ENCODE data around the gene RASAL2. TPM values are rescaled to one million over a fixed set of nuclear protein-coding genes. Genes with fewer than 3 reads are reported as not detected.

RASAL2 gene
- total and polyA plus RNA-seq, 2 of the 13 experiments (the other 11 are each of a cell fraction or from before 2014, with no cell fraction given): 5.4 to 5.9 TPM

DNA sequence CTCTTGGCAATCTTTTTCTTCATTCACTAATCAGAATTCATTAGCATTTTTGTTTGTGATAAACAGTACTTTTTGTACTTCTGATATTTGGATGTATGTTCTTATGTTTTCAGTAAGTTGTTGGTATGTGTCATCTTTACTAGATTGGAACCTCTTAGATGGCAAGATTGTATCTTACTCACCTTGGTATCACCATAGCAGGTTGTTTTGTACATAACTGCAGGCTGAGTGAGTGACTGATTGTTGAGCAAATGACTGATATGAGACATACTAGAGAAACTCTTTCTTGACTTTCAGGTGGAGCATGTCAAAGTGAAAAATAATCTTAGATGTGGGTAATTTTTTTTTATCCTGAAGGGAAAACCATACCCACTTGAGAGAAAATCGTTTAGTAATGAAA lies 229.2 kb downstream of the RASAL2 start:
- no peaks in the 10 kb centered on the region for H3K9me3 ChIP-seq (ENCODE audit: low read length)
- CTCF ChIA-PET (ENCODE audit: low intra/inter-chr PET ratio, low total read pairs): no interaction called here
- in situ Hi-C loops (cut with HindIII; ENCODE audit: extremely low pct_ligation_motif_present, low pct_unique_long_range_greater_than_20kb): loop anchor here (25.0 kb wide), 1 partner anchor 414 kb away; the partner anchor contains the start of gene RALGPS2
- H3K4me2 ChIP-seq (ENCODE audit: low read depth, low read length): no peak overlapping the region
- H4K20me1 ChIP-seq (ENCODE audit: insufficient read depth, low read length): no peaks in the 10 kb centered on the region
- H3K4me1 ChIP-seq (ENCODE audit: insufficient read depth, low read length): no peaks in the 10 kb centered on the region
- ATAC-seq: no peak
- no TSS peak for BruUV-seq (replicated peaks)
- H3K4me3 ChIP-seq (replicated peaks in 1 of 3; ENCODE audit: insufficient read depth in 1 of 3, low read depth in 2 of 3, low read length in 3 of 3): no peak overlapping the region
- no peaks in the 10 kb centered on the region for H3K36me3 ChIP-seq (replicated peaks in 1 of 2; ENCODE audit: control insufficient read depth in 1 of 2, insufficient read depth in 2 of 2, low read length in 2 of 2)
- TF ChIP-seq EHMT2 (IDR thresholded peaks at IDR 0.05; ENCODE audit: borderline replicate concordance, low read depth, low read length): no peak
- TF ChIP-seq UBTF (CRISPR knock-in tag; IDR thresholded peaks at IDR 0.05): no peak
- TF ChIP-seq RNF2 (conservative IDR thresholded peaks at IDR 0.05; ENCODE audit: low read depth): no peak
- no peak for TF ChIP-seq ZNF841 (CRISPR knock-in tag; IDR thresholded peaks at IDR 0.05; ENCODE audit: borderline replicate concordance)
- WGBS (ENCODE audit: low lambda C conversion rate): 26% methylated on average over 1 of the region's 1 CpG
- FAIRE-seq: no peak
- no peak for DNase-seq (ENCODE audit: low spot score)
- no peak overlapping the region for H3K9ac ChIP-seq (ENCODE audit: insufficient read depth, low read depth, low read length)
- no peaks in the 10 kb centered on the region for H3K27me3 ChIP-seq (ENCODE audit: control insufficient read depth in 1 of 2, insufficient read depth in 2 of 2, low read length in 2 of 2)
- intact Hi-C loops (cut with micrococcal nuclease; ENCODE audit: unreplicated experiment): no loop called here
- no peak overlapping the region for H3K27ac ChIP-seq (ENCODE audit: extremely low read length, insufficient read depth, low read length)
- POLR2A ChIA-PET: no interaction called here
- no peak overlapping the region for H2AFZ ChIP-seq (ENCODE audit: low read length)
- H3K79me2 ChIP-seq (ENCODE audit: insufficient read depth, low read length): no peaks in the 10 kb centered on the region

DNA sequence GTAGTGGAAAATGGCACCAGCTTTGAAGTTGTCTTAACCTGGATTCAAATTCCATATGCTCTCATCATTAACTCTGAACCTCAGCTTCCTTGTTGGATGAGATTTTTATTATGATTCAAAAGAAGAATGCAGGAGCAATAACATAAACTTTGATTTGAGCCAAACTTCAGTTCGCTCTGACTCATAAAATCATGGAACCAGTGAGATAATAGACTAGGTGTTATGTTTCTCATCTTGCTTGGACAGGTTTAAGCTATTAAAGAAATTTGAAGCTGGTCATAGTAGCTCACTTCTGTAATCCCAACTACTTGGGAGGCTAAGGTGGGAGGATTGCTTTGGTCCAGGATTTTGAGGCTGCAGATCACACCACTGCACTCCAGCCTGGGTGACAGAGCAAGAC lies 230.1 kb downstream of the RASAL2 start:
- DNase-seq (ENCODE audit: low spot score) (no peak), FAIRE-seq (no peak), ATAC-seq (no peak)
- BruUV-seq (replicated peaks): no TSS peak
- ChIA-PET POLR2A (no interaction called here), CTCF (ENCODE audit: low intra/inter-chr PET ratio, low total read pairs) (no interaction called here)
- no peak overlapping the region for H3K27ac ChIP-seq (ENCODE audit: extremely low read length, insufficient read depth, low read length)
- no peak overlapping the region for H2AFZ ChIP-seq (ENCODE audit: low read length)
- in situ Hi-C loops (cut with HindIII; ENCODE audit: extremely low pct_ligation_motif_present, low pct_unique_long_range_greater_than_20kb): loop anchor here (25.0 kb wide), 1 partner anchor 413 kb away; the partner anchor contains the start of gene RALGPS2
- no peaks in the 10 kb centered on the region for H3K79me2 ChIP-seq (ENCODE audit: insufficient read depth, low read length)
- no peaks in the 10 kb centered on the region for H3K36me3 ChIP-seq (replicated peaks in 1 of 2; ENCODE audit: control insufficient read depth in 1 of 2, insufficient read depth in 2 of 2, low read length in 2 of 2)
- H3K9ac ChIP-seq (ENCODE audit: insufficient read depth, low read depth, low read length): no peak overlapping the region
- no peak overlapping the region for H3K4me3 ChIP-seq (replicated peaks in 1 of 3; ENCODE audit: insufficient read depth in 1 of 3, low read depth in 2 of 3, low read length in 3 of 3)
- no peaks in the 10 kb centered on the region for H3K27me3 ChIP-seq (ENCODE audit: control insufficient read depth in 1 of 2, insufficient read depth in 2 of 2, low read length in 2 of 2)
- no peaks in the 10 kb centered on the region for H4K20me1 ChIP-seq (ENCODE audit: insufficient read depth, low read length)
- 93% methylated on average over 1 of the region's 1 CpG for WGBS (ENCODE audit: low lambda C conversion rate)
- no peaks in the 10 kb centered on the region for H3K4me1 ChIP-seq (ENCODE audit: insufficient read depth, low read length)
- H3K9me3 ChIP-seq (ENCODE audit: low read length): no peaks in the 10 kb centered on the region
- intact Hi-C loops (cut with micrococcal nuclease; ENCODE audit: unreplicated experiment): no loop called here
- H3K4me2 ChIP-seq (ENCODE audit: low read depth, low read length): no peak overlapping the region
- no peak for TF ChIP-seq ZNF83 (CRISPR knock-in tag; IDR thresholded peaks at IDR 0.05; ENCODE audit: borderline replicate concordance)
- TF ChIP-seq CBX2 (IDR thresholded peaks at IDR 0.05; ENCODE audit: low read depth, low read length): no peak
- no peak for TF ChIP-seq CBX2 (CRISPR knock-in tag; IDR thresholded peaks at IDR 0.05; ENCODE audit: low read depth)
- no peak for TF ChIP-seq POGZ (CRISPR knock-in tag; IDR thresholded peaks at IDR 0.05)
- no peak for TF ChIP-seq ZNF296 (CRISPR knock-in tag; conservative IDR thresholded peaks at IDR 0.05)
- TF ChIP-seq ZNF841 (CRISPR knock-in tag; IDR thresholded peaks at IDR 0.05; ENCODE audit: borderline replicate concordance): no peak
- TF ChIP-seq MAF1 (CRISPR knock-in tag; IDR thresholded peaks at IDR 0.05; ENCODE audit: borderline replicate concordance): no peak
- TF ChIP-seq ZNF549 (CRISPR knock-in tag; IDR thresholded peaks at IDR 0.05): no peak
- TF ChIP-seq ZNF687 (CRISPR knock-in tag; IDR thresholded peaks at IDR 0.05): no peak
- TF ChIP-seq ZFP41 (CRISPR knock-in tag; IDR thresholded peaks at IDR 0.05; ENCODE audit: borderline replicate concordance): no peak
- no peak for TF ChIP-seq SMYD3 (CRISPR knock-in tag; IDR thresholded peaks at IDR 0.05)

Data from HepG2 (cell line).